ENCODE results near the gene RPL32.

Gene RPL32

DNA sequence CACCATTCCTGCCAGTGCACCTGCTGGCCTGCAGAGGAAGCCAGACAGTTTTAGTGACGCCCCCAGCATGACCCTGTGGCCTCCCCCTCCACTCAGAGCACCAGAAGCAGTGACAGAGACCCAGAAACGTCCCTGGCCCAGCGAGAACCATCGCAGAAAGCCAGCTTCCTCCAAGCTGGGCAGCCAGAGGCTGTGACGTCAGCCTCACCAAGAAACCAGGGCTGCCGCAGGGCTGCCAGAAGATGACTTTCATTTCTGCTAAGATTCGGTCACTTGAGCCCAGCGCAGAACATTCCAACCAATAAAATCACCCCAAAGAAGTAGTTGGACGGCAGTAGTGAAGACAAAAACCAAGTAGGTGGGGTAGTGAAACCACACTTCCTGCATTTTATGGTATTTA is 29.6 kb upstream of the RPL32 start:
- H3K9me3 ChIP-seq (ENCODE audit: low read depth, low read length), result no peaks in the 10 kb centered on the region
- H3K27ac ChIP-seq, result no peak overlapping the region
- no peaks in the 10 kb centered on the region for H3K36me3 ChIP-seq (ENCODE audit: insufficient read depth, low read length)
- H3K9ac ChIP-seq (ENCODE audit: insufficient read length), result no peak overlapping the region
- TF ChIP-seq EZH2 (IDR thresholded peaks at IDR 0.05), result no peak
- no peak for TF ChIP-seq POLR2AphosphoS5 (IDR thresholded peaks at IDR 0.05; ENCODE audit: borderline replicate concordance, low read depth, low read length)
- no peak for TF ChIP-seq FOXP2 (optimal IDR thresholded peaks at IDR 0.05; ENCODE audit: control extremely low read depth, extremely low read length, insufficient read depth)
- no peak overlapping the region for H3K4me3 ChIP-seq
- no peak for DNase-seq (ENCODE audit: low read depth, low spot score)

DNA sequence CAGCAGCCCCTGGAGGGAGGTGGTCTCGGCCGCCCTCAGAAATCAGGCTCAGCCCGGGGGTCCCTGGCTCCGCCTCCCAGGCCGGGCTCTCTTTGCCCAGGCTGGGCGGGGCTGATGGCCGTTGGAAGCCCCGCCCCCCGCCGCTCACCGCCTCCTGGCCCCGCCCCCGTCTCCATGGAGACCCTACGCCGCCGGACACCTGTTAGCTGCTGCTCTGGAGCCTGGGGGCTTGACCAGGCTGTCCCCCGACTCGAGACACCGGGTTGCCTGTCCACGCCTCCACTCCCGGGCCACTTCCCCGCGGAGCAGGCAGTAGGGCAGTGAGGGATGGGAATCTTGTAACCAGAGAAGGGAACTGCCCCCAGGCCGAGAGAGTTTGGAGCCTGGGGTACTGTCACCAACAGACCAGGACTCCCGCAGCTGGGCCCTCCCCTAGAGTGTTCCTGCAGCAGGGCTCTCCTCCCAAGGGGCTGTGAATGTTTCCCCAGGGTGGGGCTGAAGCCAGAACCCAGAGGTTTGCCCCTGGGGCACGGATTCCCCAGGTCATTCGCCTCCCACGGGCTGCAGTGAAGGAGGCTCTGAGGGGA is 27.8 kb upstream of the RPL32 start:
- no peak for DNase-seq (ENCODE audit: low read depth, low spot score)
- no peak overlapping the region for H3K4me3 ChIP-seq
- H3K9ac ChIP-seq (ENCODE audit: insufficient read length), result no peak overlapping the region
- TF ChIP-seq POLR2AphosphoS5 (IDR thresholded peaks at IDR 0.05; ENCODE audit: borderline replicate concordance, low read depth, low read length), result no peak
- TF ChIP-seq EZH2 (IDR thresholded peaks at IDR 0.05), result no peak
- no peak for TF ChIP-seq FOXP2 (optimal IDR thresholded peaks at IDR 0.05; ENCODE audit: control extremely low read depth, extremely low read length, insufficient read depth)
- H3K36me3 ChIP-seq (ENCODE audit: insufficient read depth, low read length), result no peaks in the 10 kb centered on the region
- H3K9me3 ChIP-seq (ENCODE audit: low read depth, low read length), result no peaks in the 10 kb centered on the region
- no peak overlapping the region for H3K27ac ChIP-seq

GRCh38 chr3:12868039-12869034 is 27.0 kb upstream of the RPL32 start:
- no peak for DNase-seq (ENCODE audit: low read depth, low spot score)
- Histone ChIP-seq H3K4me3 (no peak overlapping the region), H3K27ac (no peak overlapping the region), H3K9me3 (ENCODE audit: low read depth, low read length) (no peaks in the 10 kb centered on the region), H3K36me3 (ENCODE audit: insufficient read depth, low read length) (no peaks in the 10 kb centered on the region), H3K9ac (ENCODE audit: insufficient read length) (no peak overlapping the region)
- TF ChIP-seq POLR2AphosphoS5 (IDR thresholded peaks at IDR 0.05; ENCODE audit: borderline replicate concordance, low read depth, low read length), result no peak
- TF ChIP-seq FOXP2 (optimal IDR thresholded peaks at IDR 0.05; ENCODE audit: control extremely low read depth, extremely low read length, insufficient read depth), result no peak
- no peak for TF ChIP-seq EZH2 (IDR thresholded peaks at IDR 0.05)

- no peaks in the 10 kb centered on the region for H3K36me3 ChIP-seq (ENCODE audit: insufficient read depth, low read length)
- H3K4me3 ChIP-seq, result no peak overlapping the region
- no peak overlapping the region for H3K9ac ChIP-seq (ENCODE audit: insufficient read length)
- H3K27ac ChIP-seq, result no peak overlapping the region
- no peaks in the 10 kb centered on the region for H3K9me3 ChIP-seq (ENCODE audit: low read depth, low read length)
- DNase-seq (ENCODE audit: low read depth, low spot score), result no peak
- TF ChIP-seq EZH2 (IDR thresholded peaks at IDR 0.05) (no peak), POLR2AphosphoS5 (IDR thresholded peaks at IDR 0.05; ENCODE audit: borderline replicate concordance, low read depth, low read length) (no peak), FOXP2 (optimal IDR thresholded peaks at IDR 0.05; ENCODE audit: control extremely low read depth, extremely low read length, insufficient read depth) (no peak)
Observed at GRCh38 chr3:12866836-12867235, 25.5 kb upstream of the RPL32 start.

- Histone ChIP-seq H3K27ac (no peak overlapping the region), H3K4me3 (no peak overlapping the region), H3K9me3 (ENCODE audit: low read depth, low read length) (no peaks in the 10 kb centered on the region), H3K9ac (ENCODE audit: insufficient read length) (no peak overlapping the region), H3K36me3 (ENCODE audit: insufficient read depth, low read length) (no peaks in the 10 kb centered on the region)
- TF ChIP-seq EZH2 (IDR thresholded peaks at IDR 0.05) (no peak), FOXP2 (optimal IDR thresholded peaks at IDR 0.05; ENCODE audit: control extremely low read depth, extremely low read length, insufficient read depth) (no peak), POLR2AphosphoS5 (IDR thresholded peaks at IDR 0.05; ENCODE audit: borderline replicate concordance, low read depth, low read length) (no peak)
- no peak for DNase-seq (ENCODE audit: low read depth, low spot score)
Observed at GRCh38 chr3:12865271-12865670, 23.9 kb upstream of the RPL32 start.

GRCh38 chr3:12862387-12862786 is 21.0 kb upstream of the RPL32 start:
- TF ChIP-seq EZH2 (IDR thresholded peaks at IDR 0.05) (no peak), FOXP2 (optimal IDR thresholded peaks at IDR 0.05; ENCODE audit: control extremely low read depth, extremely low read length, insufficient read depth) (no peak), POLR2AphosphoS5 (IDR thresholded peaks at IDR 0.05; ENCODE audit: borderline replicate concordance, low read depth, low read length) (no peak)
- no peak overlapping the region for H3K9ac ChIP-seq (ENCODE audit: insufficient read length)
- H3K27ac ChIP-seq, result no peak overlapping the region
- no peak overlapping the region for H3K4me3 ChIP-seq
- no peak for DNase-seq (ENCODE audit: low read depth, low spot score)
- H3K36me3 ChIP-seq (ENCODE audit: insufficient read depth, low read length), result no peaks in the 10 kb centered on the region
- H3K9me3 ChIP-seq (ENCODE audit: low read depth, low read length), result no peaks in the 10 kb centered on the region

- Histone ChIP-seq H3K9ac (ENCODE audit: insufficient read length) (no peak overlapping the region), H3K4me3 (no peak overlapping the region), H3K27ac (no peak overlapping the region), H3K9me3 (ENCODE audit: low read depth, low read length) (no peaks in the 10 kb centered on the region), H3K36me3 (ENCODE audit: insufficient read depth, low read length) (no peaks in the 10 kb centered on the region)
- no peak for DNase-seq (ENCODE audit: low read depth, low spot score)
- TF ChIP-seq EZH2 (IDR thresholded peaks at IDR 0.05) (no peak), POLR2AphosphoS5 (IDR thresholded peaks at IDR 0.05; ENCODE audit: borderline replicate concordance, low read depth, low read length) (no peak), FOXP2 (optimal IDR thresholded peaks at IDR 0.05; ENCODE audit: control extremely low read depth, extremely low read length, insufficient read depth) (no peak)
Observed at GRCh38 chr3:12861611-12862010, 20.2 kb upstream of the RPL32 start.

- no peak for TF ChIP-seq FOXP2 (optimal IDR thresholded peaks at IDR 0.05; ENCODE audit: control extremely low read depth, extremely low read length, insufficient read depth)
- no peak for TF ChIP-seq POLR2AphosphoS5 (IDR thresholded peaks at IDR 0.05; ENCODE audit: borderline replicate concordance, low read depth, low read length)
- TF ChIP-seq EZH2 (IDR thresholded peaks at IDR 0.05), result no peak
Observed at GRCh38 chr3:12859840-12860239, 18.5 kb upstream of the RPL32 start.

More at GRCh38 chr3:12859840-12860239, 18.5 kb upstream of the RPL32 start:
- Histone ChIP-seq H3K4me3 (no peak overlapping the region), H3K9ac (ENCODE audit: insufficient read length) (no peak overlapping the region), H3K27ac (no peak overlapping the region), H3K9me3 (ENCODE audit: low read depth, low read length) (no peaks in the 10 kb centered on the region), H3K36me3 (ENCODE audit: insufficient read depth, low read length) (no peaks in the 10 kb centered on the region)
- DNase-seq (ENCODE audit: low read depth, low spot score), result no peak

All from SK-N-MC (cell line).